Measurements from ENCODE around the gene ZNF430. TPM values are rescaled to one million over a fixed set of nuclear protein-coding genes. Genes with fewer than 3 reads are reported as not detected.

Gene ZNF430
- total and polyA plus RNA-seq, 2 experiments from 2014 or later = 13.1 to 20.0 TPM

DNA sequence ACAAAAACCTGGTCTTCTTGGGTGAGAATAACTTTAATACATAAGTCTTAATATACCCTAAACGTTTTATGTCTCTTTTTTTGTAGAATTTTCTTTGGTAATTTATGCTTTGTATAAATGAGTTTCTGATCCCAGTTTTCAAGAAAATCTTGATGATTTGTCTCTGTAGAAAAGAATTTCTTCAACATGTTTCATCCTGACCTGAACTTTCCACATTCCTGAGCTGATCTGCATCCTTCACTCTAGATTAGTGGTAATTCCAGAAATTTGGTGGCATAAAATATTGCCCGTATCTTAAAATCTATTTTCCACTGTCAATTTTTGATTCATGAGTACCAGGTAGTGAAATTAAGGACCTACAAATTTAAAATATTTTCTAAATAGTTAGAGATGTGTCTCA is 77.8 kb downstream of the ZNF430 start:
- no peaks in the 10 kb centered on the region for H3K27me3 Mint-ChIP-seq (ENCODE audit: insufficient read depth, low read depth, poor library complexity)
- peaks cover 33% of the 10 kb centered on the region for H3K79me2 ChIP-seq (replicated peaks; ENCODE audit: insufficient read depth)
- H3K9me2 ChIP-seq (ENCODE audit: insufficient read depth) = peaks cover 5% of the 10 kb centered on the region; the same call in 1 of the 2 replicates
- no peaks in the 10 kb centered on the region for H3K36me3 ChIP-seq (ENCODE audit: insufficient read depth)
- H3K4me2 ChIP-seq = no peak overlapping the region
- no peaks in the 10 kb centered on the region for H3K9me3 Mint-ChIP-seq
- no peaks in the 10 kb centered on the region for H3K4me1 Mint-ChIP-seq
- H4K20me1 ChIP-seq (replicated peaks; ENCODE audit: insufficient read depth) = 0 out of 2 replicates have a peak, but pooled peaks cover 6% of the 10 kb centered on the region
- ATAC-seq = no peak
- no peak for TF ChIP-seq CTCF (conservative IDR thresholded peaks at IDR 0.05; ENCODE audit: low read depth in 2 of 2)
- TF ChIP-seq ZNF114 (CRISPR knock-in tag; IDR thresholded peaks at IDR 0.05) = no peak
- H3K4me3 ChIP-seq = no peak overlapping the region
- H3K4me3 Mint-ChIP-seq = no peak overlapping the region
- H3F3A ChIP-seq (replicated peaks; ENCODE audit: low read depth) = no peaks in the 10 kb centered on the region
- H3K27me3 ChIP-seq (ENCODE audit: insufficient read depth) = no peaks in the 10 kb centered on the region
- H3K36me3 Mint-ChIP-seq (ENCODE audit: low read depth) = peaks cover 31% of the 10 kb centered on the region
- H3K27ac ChIP-seq (ENCODE audit: low read depth) = no peak overlapping the region
- no peak overlapping the region for H2AFZ ChIP-seq
- no peaks in the 10 kb centered on the region for H3K4me1 ChIP-seq (ENCODE audit: insufficient read depth)
- DNase-seq (ENCODE audit: low spot score) = no peak
- H3K27ac Mint-ChIP-seq = no peak overlapping the region

- Histone ChIP-seq H3K4me1 (ENCODE audit: insufficient read depth) (no peaks in the 10 kb centered on the region), H3F3A (replicated peaks; ENCODE audit: low read depth) (no peaks in the 10 kb centered on the region), H3K27ac (ENCODE audit: low read depth) (no peak overlapping the region; the same call in 1 of the 2 replicates), H3K36me3 (ENCODE audit: insufficient read depth) (no peaks in the 10 kb centered on the region; the same call in 1 of the 2 replicates), H3K79me2 (replicated peaks; ENCODE audit: insufficient read depth) (peaks cover 4% of the 10 kb centered on the region; the same call in 1 of the 2 replicates), H3K27me3 (ENCODE audit: insufficient read depth) (no peaks in the 10 kb centered on the region), H3K4me2 (no peak overlapping the region), H3K9me2 (ENCODE audit: insufficient read depth) (no peaks in the 10 kb centered on the region), H4K20me1 (replicated peaks; ENCODE audit: insufficient read depth) (no peaks in the 10 kb centered on the region; the same call in 1 of the 2 replicates), H2AFZ (no peak overlapping the region), H3K4me3 (no peak overlapping the region)
- no peaks in the 10 kb centered on the region for H3K27me3 Mint-ChIP-seq (ENCODE audit: insufficient read depth, low read depth, poor library complexity)
- no peak for TF ChIP-seq ZNF114 (CRISPR knock-in tag; IDR thresholded peaks at IDR 0.05)
- no peak for TF ChIP-seq CTCF (conservative IDR thresholded peaks at IDR 0.05; ENCODE audit: low read depth in 2 of 2)
- no peak for TF ChIP-seq NANOG (IDR thresholded peaks at IDR 0.05; ENCODE audit: borderline replicate concordance)
- no peak for TF ChIP-seq POLR2AphosphoS5 (IDR thresholded peaks at IDR 0.05; ENCODE audit: low read depth)
- no peak for TF ChIP-seq ETS1 (IDR thresholded peaks at IDR 0.05)
- TF ChIP-seq JUNB (IDR thresholded peaks at IDR 0.05; ENCODE audit: unreplicated experiment) = no peak
- no peak for TF ChIP-seq ZNF331 (CRISPR knock-in tag; IDR thresholded peaks at IDR 0.05; ENCODE audit: low read depth)
- no peak for TF ChIP-seq REST (IDR thresholded peaks at IDR 0.05; ENCODE audit: unreplicated experiment)
- no peak for ATAC-seq
- H3K36me3 Mint-ChIP-seq (ENCODE audit: low read depth) = peaks cover 29% of the 10 kb centered on the region; the same call in 2 of the 3 replicates
- no peak overlapping the region for H3K27ac Mint-ChIP-seq
- no peak overlapping the region for H3K4me3 Mint-ChIP-seq
- no peaks in the 10 kb centered on the region for H3K9me3 Mint-ChIP-seq
- DNase-seq (ENCODE audit: low spot score) = no peak
- no peaks in the 10 kb centered on the region for H3K4me1 Mint-ChIP-seq
Observed at GRCh38 chr19:21101521-21102242, 81.2 kb downstream of the ZNF430 start.

All from GM23338 (cell line).